Endothelial cell of umbilical vein (primary cell): ENCODE measurements around the gene PCDHGB7. TPM values are rescaled to one million over a fixed set of nuclear protein-coding genes. Genes with fewer than 3 reads are reported as not detected.

Experiments
- BruUV-seq: library from RNA; stranded (reverse); fragments of 400-500 nt; replicated peaks from 2 replicates; lab custom pipeline; 2021; lab: Mats Ljungman, UMichigan
- CTCF ChIA-PET: fragments of 300-600, 350-600 bp; sonication (Branson Sonifier 250); formaldehyde crosslinking; loops from one replicate; lab custom pipeline; 2021; ENCODE audit warnings: antibody characterized with exemption, inconsistent platforms; lab: Charles Lee
- POLR2A ChIA-PET: fragments of 300-600, 350-600 bp; sonication (Branson Sonifier 250); formaldehyde crosslinking; loops from one replicate; lab custom pipeline; 2021; ENCODE audit warnings: antibody characterized with exemption, inconsistent platforms; lab: Charles Lee
- DNase-seq: peaks from one replicate; pipeline ENCODE4 v3.0.0-alpha.2; 2011; ENCODE audit warnings: low read depth, low spot score
- FAIRE-seq: peaks from 2 replicates; lab custom pipeline; 2011; peaks lifted over from hg19 to GRCh38; lab: Jason Lieb, UNC
- H2AFZ ChIP-seq: 2 replicates; pipeline ENCODE4 v1.6.0; 2012; ENCODE audit warnings: low read depth, low read length, control low read depth, inconsistent platforms
- H3K27ac ChIP-seq: 2 replicates; pipeline ENCODE4 v1.5.1; 2011; ENCODE audit warnings: low read depth, mild to moderate bottlenecking, control low read depth, low read length, moderate library complexity; ENCODE audit not compliant: insufficient read depth
- H3K27me3 ChIP-seq, 2 experiments: 2 replicates each; pipeline versions ENCODE4 v1.6.0 to v1.6.1; 2011; ENCODE audit warnings: low read length in 2 of 2, mixed read lengths in 1 of 2; ENCODE audit not compliant: control insufficient read depth in 2 of 2, insufficient read depth in 2 of 2
- H3K36me3 ChIP-seq, 2 experiments: 2 replicates in 1 of 2; 3 replicates in 1 of 2; pipeline ENCODE4 v1.5.1; 2011; ENCODE audit warnings: low read length in 2 of 2, mild to moderate bottlenecking in 1 of 2, moderate library complexity in 1 of 2; ENCODE audit not compliant: control insufficient read depth in 2 of 2, insufficient read depth in 2 of 2; ENCODE audit errors: extremely low read depth in 1 of 2
- H3K4me1 ChIP-seq: 3 replicates; pipeline ENCODE4 v1.5.1; 2011; ENCODE audit warnings: mild to moderate bottlenecking, low read length; ENCODE audit not compliant: control insufficient read depth, insufficient read depth; ENCODE audit errors: extremely low read depth
- H3K4me2 ChIP-seq: 2 replicates; pipeline ENCODE4 v1.6.1; 2011; ENCODE audit warnings: low read length, control low read depth, mixed read lengths; ENCODE audit not compliant: insufficient read depth
- H3K4me3 ChIP-seq, 3 experiments: fragments of 200-600 bp in 1 of 3; sonication (generic), shearing (Covaris generic) in 1 of 3; replicated peaks in 1 of 3; 2 replicates each; pipeline ENCODE4 v1.5.1; 2011 to 2016; ENCODE audit warnings: control low read depth in 3 of 3, low read length in 3 of 3, mild to moderate bottlenecking in 2 of 3, inconsistent platforms in 1 of 3, low read depth in 1 of 3, moderate library complexity in 1 of 3; ENCODE audit not compliant: insufficient read depth in 1 of 3
- H3K79me2 ChIP-seq: 2 replicates; pipeline ENCODE4 v1.6.0; 2012; ENCODE audit warnings: low read length, inconsistent platforms; ENCODE audit not compliant: control insufficient read depth, insufficient read depth
- H3K9ac ChIP-seq: replicated peaks from 2 replicates; pipeline ENCODE3; 2011; ENCODE audit warnings: low read length, control low read depth; ENCODE audit not compliant: insufficient read depth; ENCODE audit errors: extremely low read depth
- H3K9me1 ChIP-seq: replicated peaks from 3 replicates; pipeline ENCODE4 v1.6.0; 2011; ENCODE audit warnings: mild to moderate bottlenecking, low read length; ENCODE audit not compliant: control insufficient read depth, insufficient read depth; ENCODE audit errors: extremely low read depth
- H3K9me3 ChIP-seq: replicated peaks from 2 replicates; pipeline ENCODE4 v1.5.1; 2012; ENCODE audit warnings: low read length, inconsistent platforms; ENCODE audit not compliant: control insufficient read depth, insufficient read depth
- H4K20me1 ChIP-seq: replicated peaks from 2 replicates; pipeline ENCODE3; 2011; ENCODE audit warnings: mild to moderate bottlenecking, low read length; ENCODE audit not compliant: control insufficient read depth, insufficient read depth; ENCODE audit errors: extremely low read depth
- EZH2 ChIP-seq: IDR thresholded peaks from 2 replicates; pipeline ENCODE4 v1.6.1; 2012; ENCODE audit warnings: borderline replicate concordance, low read depth, mild to moderate bottlenecking, moderate library complexity, low read length, inconsistent platforms; ENCODE audit not compliant: severe bottlenecking
- FOS ChIP-seq: IDR thresholded peaks from 2 replicates; pipeline ENCODE4 v1.6.1; 2011; ENCODE audit warnings: mild to moderate bottlenecking, low read length, moderate library complexity, borderline replicate concordance; ENCODE audit not compliant: insufficient read depth
- GATA2 ChIP-seq: IDR thresholded peaks from 2 replicates; pipeline ENCODE4 v1.7.0; 2011; ENCODE audit warnings: low read depth, mild to moderate bottlenecking, moderate library complexity, mixed read lengths, low read length; ENCODE audit not compliant: insufficient read length, insufficient read depth
- JUN ChIP-seq: IDR thresholded peaks from 2 replicates; pipeline ENCODE4 v1.6.1; 2011; ENCODE audit warnings: borderline replicate concordance, low read depth; ENCODE audit not compliant: insufficient read length, insufficient read depth
- MYC ChIP-seq: IDR thresholded peaks from one replicate; pipeline ENCODE4 v1.6.1; 2011; ENCODE audit warnings: mild to moderate bottlenecking, low read depth, low read length
- POLR2A ChIP-seq: IDR thresholded peaks from 2 replicates; pipeline ENCODE4 v1.6.1; 2012; ENCODE audit warnings: low read depth, mild to moderate bottlenecking, control low read depth, low read length
- POLR2AphosphoS5 ChIP-seq: IDR thresholded peaks from 2 replicates; pipeline ENCODE4 v1.6.1; 2012; ENCODE audit warnings: low read depth, mild to moderate bottlenecking, control low read depth, low read length, moderate library complexity; ENCODE audit not compliant: insufficient read depth
- dilution Hi-C: fragments of 300-500 bp; cut with MboI; formaldehyde crosslinking; loops from one replicate; pipeline ENCODE4 v1.15.0; 2019; ENCODE audit warnings: low sequenced_read_pairs; ENCODE audit not compliant: extremely low pct_ligation_motif_present
- intact Hi-C: fragments of 100-400 bp; cut with micrococcal nuclease; formaldehyde crosslinking; loops from one replicate; pipeline ENCODE4 v1.10.0; 2022
- polyA plus RNA-seq, 4 experiments: library from polyadenylated mRNA; depleted of rRNA in 3 of 4; stranded (reverse) in 3 of 4; unstranded in 1 of 4; fragments of >200 nt; gene quantifications; 2 replicates each; pipeline versions ENCODE4 v1.2.1 to v1.2.3, GENCODE V29; 2011 to 2012; ENCODE audit warnings: missing spikeins in 1 of 4
- total RNA-seq: library from RNA; stranded (reverse); gene quantifications from 2 replicates; pipeline ENCODE4 v1.2.3, GENCODE V29; 2021
- TF ChIP-seq, protein P1 (sequence below): IDR thresholded peaks from 2 replicates; pipeline ENCODE4 v1.6.1; 2011; ENCODE audit not compliant: insufficient read depth, insufficient read length
- TF ChIP-seq, protein P2 (sequence below), 2 donors: IDR thresholded peaks; 1 replicate in 1 of 2; 2 replicates in 1 of 2; pipeline ENCODE4 v1.5.1; 2011; ENCODE audit warnings: low read length in 2 of 2, mild to moderate bottlenecking in 2 of 2, moderate library complexity in 2 of 2, control low read depth in 1 of 2, inconsistent platforms in 1 of 2, low read depth in 1 of 2; ENCODE audit not compliant: insufficient read depth in 1 of 2; ENCODE audit errors: extremely low read depth in 1 of 2

Gene PCDHGB7
- total and polyA plus RNA-seq, 2 donors (not counting 3 experiments of a cell fraction or from before 2014, with no cell fraction given), result 6.5 to 13.0 TPM

GRCh38 chr5:141441571-141442170 is 24.2 kb downstream of the PCDHGB7 start:
- BruUV-seq, result no TSS peak
- H3K4me2 ChIP-seq, result no peak overlapping the region
- ChIA-PET POLR2A (no interaction called here), CTCF (interaction anchor here (1.2 to 1.6 kb wide), 3 partner anchors 11 to 116 kb away, joined by 3 to 6 read pairs (median 4); partner anchors contain the start of genes PCDHGA12 and PCDHGB6)
- H3K9me1 ChIP-seq, result no peaks in the 10 kb centered on the region
- H3K79me2 ChIP-seq, result no peaks in the 10 kb centered on the region
- no peak for DNase-seq
- H3K4me3 ChIP-seq, result no peak overlapping the region
- dilution Hi-C loops (no loop called here), intact Hi-C loops (no loop called here)
- no peak for FAIRE-seq
- no peaks in the 10 kb centered on the region for H4K20me1 ChIP-seq
- H2AFZ ChIP-seq, result no peak overlapping the region
- H3K4me1 ChIP-seq, result no peaks in the 10 kb centered on the region
- H3K9ac ChIP-seq, result no peak overlapping the region
- H3K9me3 ChIP-seq, result no peaks in the 10 kb centered on the region
- H3K27me3 ChIP-seq, result peaks cover 0 to 4% of the 10 kb centered on the region in 2 experiments
- no peak overlapping the region for H3K27ac ChIP-seq
- no peaks in the 10 kb centered on the region for H3K36me3 ChIP-seq
- no peak for TF ChIP-seq FOS
- TF ChIP-seq MYC, result no peak
- no peak for TF ChIP-seq POLR2AphosphoS5
- TF ChIP-seq, protein P1, sequence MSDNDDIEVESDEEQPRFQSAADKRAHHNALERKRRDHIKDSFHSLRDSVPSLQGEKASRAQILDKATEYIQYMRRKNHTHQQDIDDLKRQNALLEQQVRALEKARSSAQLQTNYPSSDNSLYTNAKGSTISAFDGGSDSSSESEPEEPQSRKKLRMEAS, result no peak
- TF ChIP-seq JUN, result no peak
- TF ChIP-seq, protein P2, sequence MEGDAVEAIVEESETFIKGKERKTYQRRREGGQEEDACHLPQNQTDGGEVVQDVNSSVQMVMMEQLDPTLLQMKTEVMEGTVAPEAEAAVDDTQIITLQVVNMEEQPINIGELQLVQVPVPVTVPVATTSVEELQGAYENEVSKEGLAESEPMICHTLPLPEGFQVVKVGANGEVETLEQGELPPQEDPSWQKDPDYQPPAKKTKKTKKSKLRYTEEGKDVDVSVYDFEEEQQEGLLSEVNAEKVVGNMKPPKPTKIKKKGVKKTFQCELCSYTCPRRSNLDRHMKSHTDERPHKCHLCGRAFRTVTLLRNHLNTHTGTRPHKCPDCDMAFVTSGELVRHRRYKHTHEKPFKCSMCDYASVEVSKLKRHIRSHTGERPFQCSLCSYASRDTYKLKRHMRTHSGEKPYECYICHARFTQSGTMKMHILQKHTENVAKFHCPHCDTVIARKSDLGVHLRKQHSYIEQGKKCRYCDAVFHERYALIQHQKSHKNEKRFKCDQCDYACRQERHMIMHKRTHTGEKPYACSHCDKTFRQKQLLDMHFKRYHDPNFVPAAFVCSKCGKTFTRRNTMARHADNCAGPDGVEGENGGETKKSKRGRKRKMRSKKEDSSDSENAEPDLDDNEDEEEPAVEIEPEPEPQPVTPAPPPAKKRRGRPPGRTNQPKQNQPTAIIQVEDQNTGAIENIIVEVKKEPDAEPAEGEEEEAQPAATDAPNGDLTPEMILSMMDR (IDR thresholded peaks at IDR 0.05; ENCODE audit: extremely low read depth in 1 of 2, insufficient read depth in 1 of 2, low read depth in 1 of 2, low read length in 2 of 2), result no peak
- TF ChIP-seq POLR2A, result no peak
- no peak for TF ChIP-seq GATA2
- no peak for TF ChIP-seq EZH2
